Measurements from ENCODE around the gene ERV3-1. TPM values are rescaled to one million over a fixed set of nuclear protein-coding genes. Genes with fewer than 3 reads are reported as not detected.

Gene ERV3-1
- total and polyA plus RNA-seq, 3 donors from 2014 or later, result 14.8 to 92.4 (median 75.7) TPM

DNA sequence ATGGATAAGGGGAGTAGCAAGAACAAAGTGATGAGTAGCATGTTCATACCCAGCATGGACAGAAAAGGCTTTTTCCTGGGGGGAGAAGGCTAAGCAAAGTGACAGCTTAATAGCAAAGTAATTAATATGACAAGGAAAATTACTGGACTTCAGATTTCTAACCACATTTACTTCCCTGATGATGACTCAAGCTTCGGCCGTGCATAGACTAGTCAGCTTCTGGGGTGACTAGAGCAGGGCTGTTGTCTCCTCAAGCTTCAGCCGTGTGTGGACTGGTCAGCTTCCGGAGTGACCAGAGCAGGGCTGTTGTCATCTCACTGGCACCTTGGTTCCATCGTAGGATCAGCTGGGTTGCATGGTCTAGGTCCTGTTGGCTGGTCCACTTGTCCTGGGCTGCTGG lies 13.5 kb downstream of the ERV3-1 start:
- TF ChIP-seq, protein P1, sequence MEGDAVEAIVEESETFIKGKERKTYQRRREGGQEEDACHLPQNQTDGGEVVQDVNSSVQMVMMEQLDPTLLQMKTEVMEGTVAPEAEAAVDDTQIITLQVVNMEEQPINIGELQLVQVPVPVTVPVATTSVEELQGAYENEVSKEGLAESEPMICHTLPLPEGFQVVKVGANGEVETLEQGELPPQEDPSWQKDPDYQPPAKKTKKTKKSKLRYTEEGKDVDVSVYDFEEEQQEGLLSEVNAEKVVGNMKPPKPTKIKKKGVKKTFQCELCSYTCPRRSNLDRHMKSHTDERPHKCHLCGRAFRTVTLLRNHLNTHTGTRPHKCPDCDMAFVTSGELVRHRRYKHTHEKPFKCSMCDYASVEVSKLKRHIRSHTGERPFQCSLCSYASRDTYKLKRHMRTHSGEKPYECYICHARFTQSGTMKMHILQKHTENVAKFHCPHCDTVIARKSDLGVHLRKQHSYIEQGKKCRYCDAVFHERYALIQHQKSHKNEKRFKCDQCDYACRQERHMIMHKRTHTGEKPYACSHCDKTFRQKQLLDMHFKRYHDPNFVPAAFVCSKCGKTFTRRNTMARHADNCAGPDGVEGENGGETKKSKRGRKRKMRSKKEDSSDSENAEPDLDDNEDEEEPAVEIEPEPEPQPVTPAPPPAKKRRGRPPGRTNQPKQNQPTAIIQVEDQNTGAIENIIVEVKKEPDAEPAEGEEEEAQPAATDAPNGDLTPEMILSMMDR (IDR thresholded peaks at IDR 0.05), result no peak
- TF ChIP-seq POLR2A (IDR thresholded peaks at IDR 0.05), result no peak
- Histone ChIP-seq H3K27me3 (no peaks in the 10 kb centered on the region), H3K4me1 (peaks cover 15% of the 10 kb centered on the region), H3K4me3 (no peak overlapping the region), H3K27ac (no peak overlapping the region), H3K36me3 (ENCODE audit: low read depth, missing control alignments) (no peaks in the 10 kb centered on the region), H3K9me3 (no peaks in the 10 kb centered on the region)
- intact Hi-C loops (cut with DNase I; ENCODE audit: low total_unique reads), result no loop called here
- WGBS, 2 donors, result 93 to 98% methylated on average over 4 to 5 of the region's 5 CpGs
- no peak for DNase-seq

DNA sequence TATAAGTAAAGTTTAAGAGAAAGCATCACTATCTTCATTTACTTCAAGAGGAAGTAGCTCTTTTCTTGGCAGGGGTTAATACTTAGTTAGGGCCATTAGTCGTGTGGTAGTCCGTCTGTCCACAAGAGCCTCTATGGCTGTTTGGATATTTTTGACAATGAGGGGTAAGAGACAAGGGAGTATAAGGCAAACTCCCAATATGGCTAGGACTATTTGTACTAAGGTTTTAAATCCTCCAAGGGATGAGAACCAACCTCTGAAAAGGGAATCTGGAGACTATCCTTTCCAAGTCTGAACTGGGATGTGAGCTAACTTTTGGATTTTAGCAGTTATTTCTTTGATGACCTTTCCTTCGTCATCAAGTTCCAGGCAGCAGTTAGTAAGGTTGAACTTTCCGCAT lies 15.6 kb downstream of the ERV3-1 start, which contains the start of gene ZNF117:
TSS of gene ZNF117 (minus strand) at position 101 of the 400 bp plus-strand sequence.
- Histone ChIP-seq H3K9me3 (no peaks in the 10 kb centered on the region), H3K27me3 (no peaks in the 10 kb centered on the region), H3K4me3 (no peak within 1 kb of the TSS), H3K4me1 (peaks cover 4% of the 10 kb centered on the region), H3K36me3 (ENCODE audit: low read depth, missing control alignments) (no peaks in the 10 kb centered on the region), H3K27ac (peak within 1 kb of the TSS in 1 of 2 donors; percentile 12)
- no peak for TF ChIP-seq POLR2A (IDR thresholded peaks at IDR 0.05)
- TF ChIP-seq, protein P1 (IDR thresholded peaks at IDR 0.05), result no peak
- DNase-seq, result no peak
- intact Hi-C loops (cut with DNase I; ENCODE audit: low total_unique reads), result no loop called here
- WGBS, 2 donors, result 72 to 80% methylated on average over 4 of the region's 4 CpGs

DNA sequence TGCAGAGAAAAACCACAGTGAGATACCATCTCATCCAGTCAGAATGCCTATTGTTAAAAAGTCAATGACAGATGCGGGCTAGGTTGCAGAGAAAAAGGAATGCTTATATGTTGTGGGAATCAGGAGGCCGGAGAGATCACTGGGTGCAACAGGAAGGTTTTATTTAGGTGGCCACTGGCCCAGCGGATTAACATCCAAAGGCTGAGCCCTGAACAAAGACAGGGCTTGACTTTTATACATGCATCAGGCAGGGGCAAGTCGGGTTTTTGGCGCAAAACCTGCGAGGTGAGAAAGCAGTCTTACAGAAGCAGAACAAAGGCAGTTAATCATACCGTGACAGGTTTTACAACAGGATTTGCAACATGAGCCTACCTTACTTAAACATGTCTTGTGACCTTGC lies 16.3 kb downstream of the ERV3-1 start:
- no peak for DNase-seq
- intact Hi-C loops (cut with DNase I; ENCODE audit: low total_unique reads), result no loop called here
- 81 to 87% methylated on average over 7 of the region's 7 CpGs for WGBS, 2 donors
- H3K27ac ChIP-seq, result peak overlapping the region in 1 of 2 donors; percentile 12
- H3K27me3 ChIP-seq, result no peaks in the 10 kb centered on the region
- H3K9me3 ChIP-seq, result no peaks in the 10 kb centered on the region
- peaks cover 4% of the 10 kb centered on the region for H3K4me1 ChIP-seq
- no peak for TF ChIP-seq POLR2A (IDR thresholded peaks at IDR 0.05)
- TF ChIP-seq, protein P1 (IDR thresholded peaks at IDR 0.05), result no peak
- no peaks in the 10 kb centered on the region for H3K36me3 ChIP-seq (ENCODE audit: low read depth, missing control alignments)
- H3K4me3 ChIP-seq, result no peak overlapping the region

DNA sequence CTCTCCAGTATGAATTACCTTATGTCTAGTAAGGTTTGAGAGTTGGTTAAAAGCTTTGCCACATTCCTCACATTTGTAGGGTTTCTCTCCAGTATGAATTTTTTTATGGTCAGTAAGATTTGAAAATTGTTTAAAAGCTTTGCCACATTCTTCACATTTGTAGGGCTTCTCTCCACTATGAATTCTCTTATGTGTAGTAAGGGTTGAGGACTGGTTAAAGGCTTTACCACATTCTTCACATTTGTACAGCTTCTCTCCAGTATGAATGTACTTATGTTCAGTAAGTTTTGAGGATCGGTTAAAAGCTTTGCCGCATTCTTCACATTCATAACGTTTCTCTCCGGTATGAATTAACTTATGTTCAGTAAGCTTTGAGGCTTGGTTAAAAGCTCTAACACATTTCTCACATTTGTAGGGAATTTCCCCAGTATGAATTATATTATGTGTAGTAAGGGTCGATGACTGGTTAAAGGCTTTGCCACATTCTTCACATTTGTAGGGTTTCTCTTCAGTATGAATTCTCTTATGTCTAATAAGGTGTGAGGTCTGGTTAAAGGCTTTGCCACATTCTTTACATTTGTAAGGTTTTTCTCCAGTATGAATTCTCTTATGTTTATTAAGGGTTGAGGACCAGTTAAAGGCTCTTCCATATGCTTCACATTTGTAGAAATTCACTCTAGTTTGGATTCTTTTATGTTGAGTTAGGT lies 27.8 kb downstream of the ERV3-1 start:
- no peaks in the 10 kb centered on the region for H3K27me3 ChIP-seq
- 93 to 96% methylated on average over 5 of the region's 5 CpGs for WGBS, 2 donors
- H3K36me3 ChIP-seq (ENCODE audit: low read depth, missing control alignments), result no peaks in the 10 kb centered on the region
- DNase-seq, result no peak
- H3K27ac ChIP-seq, result no peak overlapping the region
- intact Hi-C loops (cut with DNase I; ENCODE audit: low total_unique reads), result no loop called here
- no peak overlapping the region for H3K4me3 ChIP-seq
- TF ChIP-seq, protein P1 (IDR thresholded peaks at IDR 0.05), result no peak
- no peak for TF ChIP-seq POLR2A (IDR thresholded peaks at IDR 0.05)
- no peaks in the 10 kb centered on the region for H3K4me1 ChIP-seq
- H3K9me3 ChIP-seq, result no peaks in the 10 kb centered on the region

DNA sequence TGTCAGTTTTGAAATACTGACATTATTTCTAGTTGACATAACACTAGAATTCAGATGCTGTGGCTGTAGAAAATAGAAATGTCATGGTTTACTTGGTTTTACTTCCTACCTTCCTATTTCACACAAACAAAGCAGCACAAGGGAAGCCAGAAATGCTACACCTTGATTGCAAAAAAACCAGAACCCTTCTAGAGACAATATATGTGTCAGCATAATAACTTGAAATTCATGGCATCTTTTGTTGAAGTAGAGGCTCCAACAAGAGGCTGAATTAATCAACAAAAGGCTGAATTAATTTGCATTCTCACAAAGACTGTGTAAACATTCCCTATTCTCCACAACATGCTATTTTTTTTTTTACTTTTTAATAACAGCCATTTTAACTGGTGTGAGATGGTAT lies 40.9 kb downstream of the ERV3-1 start:
- no peak for DNase-seq
- Histone ChIP-seq H3K27ac (no peak overlapping the region), H3K36me3 (ENCODE audit: low read depth, missing control alignments) (no peaks in the 10 kb centered on the region), H3K4me1 (no peaks in the 10 kb centered on the region), H3K9me3 (no peaks in the 10 kb centered on the region), H3K27me3 (no peaks in the 10 kb centered on the region), H3K4me3 (no peak overlapping the region)
- TF ChIP-seq, protein P1 (IDR thresholded peaks at IDR 0.05), result no peak
- TF ChIP-seq POLR2A (IDR thresholded peaks at IDR 0.05), result no peak
- intact Hi-C loops (cut with DNase I; ENCODE audit: low total_unique reads), result no loop called here

All from testis (tissue), 3 donors.